GM19397 (cell line): ENCODE data around the gene POLA1.
A peak's percentile ranks its signal among the peaks of the same experiment; 100 is the strongest.

Source experiments
- ATAC-seq: cut with Tn5 transposase; IDR thresholded peaks from one replicate; pipeline ENCODE4 v1.9.1; 2021; ENCODE audit warnings: mild to moderate bottlenecking, moderate library complexity; ENCODE audit not compliant: unreplicated experiment

Gene POLA1

GRCh38 chrX:25020391-25020904, 326.7 kb downstream of the POLA1 start:
- ATAC-seq: peak; percentile 29

DNA sequence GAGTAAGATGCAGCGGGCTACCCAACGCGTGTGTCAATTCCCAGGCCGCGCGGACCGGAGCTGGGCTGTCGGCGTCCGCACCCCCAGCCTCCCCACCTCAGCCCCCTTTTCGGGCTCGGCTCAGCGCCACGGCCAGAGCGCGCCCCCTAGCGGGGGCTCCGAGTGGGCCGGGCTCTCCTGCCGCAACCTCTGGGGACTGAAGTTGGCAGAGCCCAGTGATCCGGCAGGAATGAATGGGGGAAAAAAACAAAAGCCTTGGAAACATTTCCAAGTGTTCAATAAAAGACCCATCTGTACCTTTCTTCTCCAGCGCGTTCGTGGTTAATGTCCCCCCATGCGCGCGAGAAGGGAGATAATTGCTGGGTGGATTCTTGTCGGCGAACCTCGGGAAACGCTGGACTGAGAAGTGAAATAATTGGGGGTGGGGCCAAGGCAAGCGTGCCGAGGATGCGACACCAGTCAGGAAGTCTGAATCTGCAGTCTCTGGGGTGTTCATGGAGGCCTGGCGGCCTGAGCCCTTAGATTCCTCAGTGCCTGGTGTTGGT, 327.3 kb downstream of the POLA1 start:
- ATAC-seq: peak; percentile 70

DNA sequence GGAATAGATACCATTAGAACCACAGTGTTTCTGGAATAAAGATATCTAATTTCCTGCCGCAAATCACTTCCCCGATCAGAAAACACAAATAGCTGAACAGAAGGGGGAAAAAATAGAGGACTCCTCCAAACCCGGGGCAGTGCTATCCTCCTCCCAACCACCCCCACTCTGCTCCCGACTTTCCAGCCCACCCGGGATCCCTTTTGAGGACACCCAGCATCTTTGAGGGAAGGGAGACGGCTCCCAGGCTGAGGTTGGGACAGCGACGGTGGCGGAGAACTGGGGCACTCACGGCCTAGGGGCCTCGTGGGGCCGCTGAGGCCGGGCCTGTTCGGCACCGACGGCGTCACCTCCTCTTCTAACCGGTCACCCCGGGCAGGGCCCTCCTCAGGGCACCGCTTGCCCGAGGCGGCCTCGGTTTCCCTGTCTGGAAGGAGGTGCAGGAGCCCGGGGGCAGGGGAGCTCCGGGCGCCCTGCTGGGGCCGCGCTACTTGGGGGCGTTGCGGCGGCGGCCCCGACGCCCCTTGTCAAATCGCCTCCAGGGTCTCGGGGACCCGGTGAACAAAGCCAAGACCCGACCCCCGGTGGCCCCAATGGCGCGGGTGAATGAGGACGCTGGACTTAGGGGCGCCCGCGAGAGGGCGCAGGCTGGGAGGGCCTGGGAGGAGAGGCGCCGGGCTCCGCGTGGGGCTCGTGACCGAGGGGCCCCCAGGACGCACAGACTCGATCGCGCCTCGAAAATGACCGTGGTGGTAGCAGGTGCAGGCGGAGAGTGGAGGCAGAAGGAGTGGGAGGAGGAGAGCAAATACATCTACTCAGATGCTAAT, 329.0 kb downstream of the POLA1 start:
- no peak for ATAC-seq

GRCh38 chrX:25023908-25024307, 330.2 kb downstream of the POLA1 start:
- ATAC-seq: no peak

- no peak for ATAC-seq
Measured at GRCh38 chrX:25025615-25026014, 331.9 kb downstream of the POLA1 start.

DNA sequence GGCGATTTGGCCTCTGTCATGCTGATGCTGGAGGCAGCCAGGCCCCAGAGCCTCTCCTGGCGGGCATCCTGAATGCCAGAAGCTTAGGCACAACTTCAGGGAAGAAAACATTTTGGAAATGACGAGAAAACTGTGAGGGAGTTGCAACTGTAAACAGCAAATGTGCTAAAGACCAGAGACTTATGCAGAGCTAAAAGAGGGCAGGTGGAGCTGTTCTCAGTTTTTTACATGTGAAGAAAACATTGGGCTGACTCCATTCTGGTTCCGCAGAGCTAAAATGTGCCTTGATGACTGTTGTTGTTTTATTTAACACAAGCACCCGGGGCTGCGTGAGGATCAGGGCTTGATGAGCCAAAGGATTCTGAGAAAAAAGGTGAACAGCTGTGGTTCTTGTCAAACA, 332.9 kb downstream of the POLA1 start:
- ATAC-seq: no peak

DNA sequence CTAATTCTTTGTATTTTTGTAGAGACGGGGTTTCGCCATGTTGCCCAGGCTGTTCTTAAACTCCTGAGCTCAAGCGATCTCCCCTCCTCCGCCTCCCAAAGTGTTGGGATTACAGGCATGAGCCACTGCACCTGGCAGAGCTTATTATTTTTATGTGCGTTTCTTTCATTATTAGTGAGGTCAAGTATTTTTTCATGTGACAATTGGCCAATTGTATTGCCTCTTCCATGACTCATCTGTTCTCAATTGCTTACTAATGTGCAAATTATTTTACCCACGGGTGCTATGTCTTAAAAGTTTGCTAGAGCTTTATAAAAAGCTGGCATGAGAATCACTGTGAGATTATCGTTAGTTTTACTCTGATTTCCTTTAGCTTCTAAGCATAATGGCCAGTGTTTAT, 335.0 kb downstream of the POLA1 start:
- no peak for ATAC-seq

DNA sequence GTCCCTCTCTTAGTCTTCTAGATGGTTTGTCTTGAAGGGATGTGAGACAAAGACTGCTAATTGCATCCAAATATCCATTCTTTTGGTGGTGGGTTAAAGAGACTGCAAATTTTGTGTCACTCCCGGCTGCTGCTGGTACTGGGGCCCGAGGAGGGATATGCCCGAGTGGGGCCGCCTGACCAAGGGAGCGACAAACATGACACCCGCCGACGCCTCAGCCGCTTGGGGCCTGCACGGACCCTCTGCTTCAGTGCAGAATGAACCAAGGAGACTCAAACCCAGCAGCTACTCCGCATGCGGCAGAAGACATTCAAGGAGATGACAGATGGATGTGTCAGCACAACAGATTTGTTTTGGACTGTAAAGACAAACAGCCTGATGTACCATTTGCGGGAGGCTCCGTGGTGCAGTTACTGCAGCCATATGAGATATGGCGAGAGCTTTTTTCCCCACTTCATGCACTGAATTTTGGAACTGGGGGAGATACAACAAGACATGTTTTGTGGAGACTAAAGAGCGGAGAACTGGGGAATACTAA, 335.6 kb downstream of the POLA1 start:
- ATAC-seq: no peak

DNA sequence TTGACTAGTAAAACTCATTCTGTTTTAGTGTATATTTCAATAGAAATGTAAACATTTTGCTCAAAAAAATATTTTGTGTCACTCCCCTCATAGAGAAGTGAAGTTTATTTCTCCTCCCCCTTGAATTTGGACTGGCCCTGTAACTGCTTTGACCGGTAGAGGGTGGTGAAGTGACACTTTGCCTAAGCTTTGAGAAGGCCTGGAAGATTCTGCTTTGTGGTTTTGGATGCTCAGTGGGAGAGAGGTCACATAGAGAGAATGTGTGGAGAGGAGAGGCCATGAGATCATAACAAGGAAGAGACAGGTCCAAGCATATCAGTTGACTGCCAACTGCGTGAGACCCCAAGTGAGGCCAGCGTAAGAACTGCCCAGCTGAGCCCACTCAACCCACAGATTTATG, 341.2 kb downstream of the POLA1 start:
- no peak for ATAC-seq

DNA sequence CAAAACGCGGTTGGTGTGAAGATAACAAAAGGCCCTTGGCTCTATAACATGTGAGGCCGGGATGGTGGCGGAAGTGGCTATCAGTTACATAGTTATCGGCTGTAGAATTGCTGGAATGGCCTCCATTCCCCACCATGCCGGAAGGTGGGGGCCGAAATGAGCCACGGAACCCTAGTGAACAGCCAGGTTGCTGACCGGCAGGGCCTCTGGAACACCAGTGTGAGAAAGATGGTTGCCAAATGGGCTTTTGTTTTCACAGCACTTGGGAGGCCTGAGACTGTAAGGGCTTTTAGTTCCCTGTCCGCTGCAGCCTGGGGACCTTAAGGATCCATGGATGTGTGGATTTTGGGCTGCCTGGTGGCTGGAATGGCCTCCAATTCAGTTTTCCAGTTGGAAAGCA, 345.3 kb downstream of the POLA1 start:
- no peak for ATAC-seq

DNA sequence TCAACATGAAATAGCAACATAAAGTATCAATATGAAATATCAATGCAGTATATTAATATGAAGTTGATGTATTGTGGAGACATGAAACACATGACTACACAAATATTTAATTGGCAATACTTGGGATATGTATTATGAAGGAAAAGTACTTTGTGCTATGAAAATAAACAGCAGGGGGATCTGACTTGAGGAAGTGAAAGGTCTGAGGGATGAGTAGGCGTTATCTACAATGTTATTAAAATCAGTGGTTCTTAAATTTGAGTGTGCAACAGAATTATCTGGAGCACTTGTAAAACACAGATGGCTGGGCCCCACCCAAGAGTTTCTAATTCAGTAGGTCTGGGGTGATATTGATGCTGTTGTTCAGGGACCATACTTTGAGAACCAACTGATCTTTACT, 349.5 kb downstream of the POLA1 start:
- no peak for ATAC-seq
